ENCODE data around the gene POLD1. TPM values are rescaled to one million over a fixed set of nuclear protein-coding genes. Genes with fewer than 3 reads are reported as not detected.
"Not testable (repeated sequence)": the region's sequence is repeated elsewhere in the genome, so short reads cannot be mapped to it uniquely, and the experiment has no call there.

Gene POLD1
- total RNA-seq: 10 to 100 TPM; 38.3 to 58.3 TPM
- 10 to 100 TPM; 26.0 to 41.7 (median 34.6) TPM for polyA plus RNA-seq (ENCODE audit: insufficient read length in 6 of 6)
- long read RNA-seq, donor 1, transcript POLD1-209 (4 exons, 737 nt): major isoform, 7 of 8 reads
- long read RNA-seq, donor 1, partial matches to known transcripts: 0 of 8 reads
- long read RNA-seq, donor 1, other reads (novel, unspliced or antisense): 0 of 8 reads
- long read RNA-seq, donor 2, transcript POLD1-209 (4 exons, 737 nt): major isoform, 5 of 7 reads
- long read RNA-seq, donor 2, partial matches to known transcripts: 0 of 7 reads
- long read RNA-seq, donor 2, other reads (novel, unspliced or antisense): 0 of 7 reads
- long read RNA-seq, donor 3, partial matches to known transcripts: 0 of 5 reads
- long read RNA-seq, donor 3, other reads (novel, unspliced or antisense): 0 of 5 reads
- long read RNA-seq, donor 4, partial matches to known transcripts: 1 of 5 reads
- long read RNA-seq, donor 4, other reads (novel, unspliced or antisense): 4 of 5 reads
- long read RNA-seq, donor 5, transcript POLD1-209 (4 exons, 737 nt): major isoform, 5 of 8 reads
- long read RNA-seq, donor 5, partial matches to known transcripts: 0 of 8 reads
- long read RNA-seq, donor 5, other reads (novel, unspliced or antisense): 0 of 8 reads
- long read RNA-seq, donor 6, transcript POLD1-201 (27 exons, 3,444 nt): major isoform, 8 of 11 reads
- long read RNA-seq, donor 6, partial matches to known transcripts: 0 of 11 reads
- long read RNA-seq, donor 6, other reads (novel, unspliced or antisense): 0 of 11 reads
- long read RNA-seq, donor 7, partial matches to known transcripts: 0 of 7 reads
- long read RNA-seq, donor 7, other reads (novel, unspliced or antisense): 0 of 7 reads
- long read RNA-seq, donor 8, partial matches to known transcripts: 0 of 5 reads
- long read RNA-seq, donor 8, other reads (novel, unspliced or antisense): 0 of 5 reads
- long read RNA-seq, donor 9: 0 reads
- long read RNA-seq, donor 10, partial matches to known transcripts: 2 of 3 reads
- long read RNA-seq, donor 10, other reads (novel, unspliced or antisense): 0 of 3 reads
- long read RNA-seq, donor 11: 0 reads
- long read RNA-seq, donor 12, partial matches to known transcripts: 0 of 5 reads
- long read RNA-seq, donor 12, other reads (novel, unspliced or antisense): 0 of 5 reads

DNA sequence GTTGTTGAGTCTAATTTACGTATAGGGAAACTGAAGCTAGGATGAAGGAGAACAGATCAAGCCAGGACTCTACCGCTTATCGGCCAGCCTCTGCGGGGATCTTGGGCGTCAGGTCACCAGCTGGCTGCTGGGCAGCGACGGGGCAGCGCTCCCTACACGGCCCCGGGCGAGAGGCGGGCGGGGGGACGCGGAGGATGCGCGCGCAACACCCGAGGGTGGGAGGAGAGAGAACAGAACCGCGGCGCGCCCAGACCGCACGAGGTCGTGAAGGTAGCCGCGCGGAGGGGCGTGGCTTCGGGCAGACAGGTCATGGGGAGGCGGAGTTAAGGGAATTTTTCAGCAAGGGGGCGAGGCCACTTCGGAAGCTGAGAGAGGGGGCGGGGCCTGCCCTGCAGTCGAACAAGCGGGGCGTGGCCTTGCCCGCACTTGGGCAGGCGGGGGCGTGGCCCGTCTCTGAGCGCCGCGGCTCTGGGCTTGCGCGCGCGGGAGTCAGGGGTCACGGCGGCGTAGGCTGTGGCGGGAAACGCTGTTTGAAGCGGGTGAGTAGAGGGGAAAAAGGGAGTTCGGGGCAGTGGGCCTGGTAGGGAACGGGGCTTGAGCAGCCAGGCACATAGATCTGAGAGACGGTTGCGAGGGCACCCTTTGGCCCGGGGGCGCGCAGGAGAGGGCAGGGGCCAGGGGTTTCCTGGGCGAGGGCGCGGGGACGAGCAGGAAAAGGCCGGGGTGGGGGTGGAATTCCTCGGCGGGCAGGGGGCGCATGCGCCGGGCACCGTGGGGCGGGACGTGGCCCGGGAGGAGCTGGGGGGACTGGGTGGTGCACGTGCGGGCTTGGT lies at the start of gene POLD1:
POLD1 (plus strand) TSS at position 496 of the 833 bp plus-strand sequence. CDS start 14,505 bp downstream, outside the sequence.
- ATAC-seq: peak; percentile 94
- intact Hi-C loops (cut with DNase I): no loop called here
- Histone ChIP-seq H3K27me3 (no peaks in the 10 kb centered on the region), H3K4me1 (peaks cover 4 to 58% of the 10 kb centered on the region in 2 donors), H3K4me3 (peak within 1 kb of the TSS; percentile 53 to 66), H3K27ac (peak within 1 kb of the TSS; percentile 83 to 86), H3K36me3 (peaks cover 0 to 41% of the 10 kb centered on the region in 2 donors), H3K9me3 (no peaks in the 10 kb centered on the region)
- DNase-seq: peak; percentile 93 to 100 (median 98)
- TF ChIP-seq, protein P1, sequence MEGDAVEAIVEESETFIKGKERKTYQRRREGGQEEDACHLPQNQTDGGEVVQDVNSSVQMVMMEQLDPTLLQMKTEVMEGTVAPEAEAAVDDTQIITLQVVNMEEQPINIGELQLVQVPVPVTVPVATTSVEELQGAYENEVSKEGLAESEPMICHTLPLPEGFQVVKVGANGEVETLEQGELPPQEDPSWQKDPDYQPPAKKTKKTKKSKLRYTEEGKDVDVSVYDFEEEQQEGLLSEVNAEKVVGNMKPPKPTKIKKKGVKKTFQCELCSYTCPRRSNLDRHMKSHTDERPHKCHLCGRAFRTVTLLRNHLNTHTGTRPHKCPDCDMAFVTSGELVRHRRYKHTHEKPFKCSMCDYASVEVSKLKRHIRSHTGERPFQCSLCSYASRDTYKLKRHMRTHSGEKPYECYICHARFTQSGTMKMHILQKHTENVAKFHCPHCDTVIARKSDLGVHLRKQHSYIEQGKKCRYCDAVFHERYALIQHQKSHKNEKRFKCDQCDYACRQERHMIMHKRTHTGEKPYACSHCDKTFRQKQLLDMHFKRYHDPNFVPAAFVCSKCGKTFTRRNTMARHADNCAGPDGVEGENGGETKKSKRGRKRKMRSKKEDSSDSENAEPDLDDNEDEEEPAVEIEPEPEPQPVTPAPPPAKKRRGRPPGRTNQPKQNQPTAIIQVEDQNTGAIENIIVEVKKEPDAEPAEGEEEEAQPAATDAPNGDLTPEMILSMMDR (IDR thresholded peaks at IDR 0.05): no peak

DNA sequence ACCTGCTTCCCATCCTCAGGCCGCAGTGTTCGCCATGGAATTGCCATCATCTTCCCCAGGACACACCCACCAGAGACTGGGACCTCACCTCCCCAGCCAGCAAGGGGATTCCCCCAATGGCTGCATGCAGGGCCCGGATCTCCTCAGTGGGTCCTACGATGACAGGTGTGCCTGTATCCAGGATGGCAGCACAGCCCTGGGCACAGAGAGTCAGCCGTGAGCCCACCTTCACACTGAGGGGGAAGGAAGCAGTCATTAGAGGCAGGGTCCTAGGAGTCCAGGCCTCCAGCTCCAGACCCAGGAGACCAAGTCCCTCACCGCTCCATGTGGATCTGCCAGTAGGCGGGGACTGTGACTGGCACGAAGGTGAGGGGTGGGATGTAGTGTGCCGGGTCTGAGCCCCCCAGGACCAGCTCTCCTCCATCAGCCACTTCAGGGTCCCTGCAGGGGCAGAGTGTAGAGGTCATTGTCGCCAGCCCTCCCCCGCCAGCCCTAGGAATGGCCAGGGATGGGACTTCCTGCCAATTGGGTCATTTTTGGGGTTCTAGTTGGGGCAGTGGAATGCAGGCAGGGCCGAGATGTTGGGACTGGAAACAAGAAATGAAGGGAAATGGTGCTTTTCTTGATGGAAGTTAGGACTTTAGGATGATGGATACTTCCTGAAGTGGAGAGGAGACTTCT lies 49.3 kb upstream of the POLD1 start:
- no peaks in the 10 kb centered on the region for H3K9me3 ChIP-seq
- H3K4me1 ChIP-seq: peaks cover 0 to 30% of the 10 kb centered on the region in 2 donors
- no peak overlapping the region for H3K27ac ChIP-seq
- peaks cover 0 to 61% of the 10 kb centered on the region in 2 donors for H3K27me3 ChIP-seq
- no peak for ATAC-seq
- TF ChIP-seq, protein P1 (IDR thresholded peaks at IDR 0.05): no peak
- intact Hi-C loops (cut with DNase I): no loop called here
- DNase-seq: no peak
- H3K4me3 ChIP-seq: no peak overlapping the region
- H3K36me3 ChIP-seq: no peaks in the 10 kb centered on the region

- H3K27me3 ChIP-seq: peaks cover 0 to 40% of the 10 kb centered on the region in 2 donors
- ATAC-seq; H3K9me3 ChIP-seq; H3K27ac ChIP-seq; intact Hi-C loops (cut with DNase I); H3K36me3 ChIP-seq; H3K4me3 ChIP-seq: not testable (repeated sequence)
- peaks cover 0 to 11% of the 10 kb centered on the region in 2 donors for H3K4me1 ChIP-seq
- peak in 1 of 4 donors; percentile 16 for DNase-seq
These were observed 47.1 kb upstream of the POLD1 start for GRCh38 chr19:50337031-50337430.

GRCh38 chr19:50340331-50340730 lies 43.8 kb upstream of the POLD1 start:
- Histone ChIP-seq H3K4me1 (no peaks in the 10 kb centered on the region), H3K27ac (no peak overlapping the region), H3K9me3 (no peaks in the 10 kb centered on the region), H3K36me3 (no peaks in the 10 kb centered on the region), H3K27me3 (peaks cover 0 to 7% of the 10 kb centered on the region in 2 donors), H3K4me3 (no peak overlapping the region)
- intact Hi-C loops (cut with DNase I): no loop called here
- ATAC-seq (no peak), DNase-seq (peak in 1 of 4 donors; percentile 6)
- TF ChIP-seq, protein P1 (IDR thresholded peaks at IDR 0.05): no peak

Data from left lung (tissue), 14 donors.